ENCODE measurements around the gene HPCAL1. TPM values are rescaled to one million over a fixed set of nuclear protein-coding genes. Genes with fewer than 3 reads are reported as not detected.

The HPCAL1 gene
- total and polyA plus RNA-seq, 8 donors: 58.1 to 108 (median 72.1) TPM

- no peaks in the 10 kb centered on the region for H3K27me3 ChIP-seq
- ATAC-seq: no peak
- peak in 1 of 4 donors; percentile 69 for DNase-seq
- H3K36me3 ChIP-seq: no peaks in the 10 kb centered on the region
- no peaks in the 10 kb centered on the region for H3K9me3 ChIP-seq
- TF ChIP-seq, protein P1, sequence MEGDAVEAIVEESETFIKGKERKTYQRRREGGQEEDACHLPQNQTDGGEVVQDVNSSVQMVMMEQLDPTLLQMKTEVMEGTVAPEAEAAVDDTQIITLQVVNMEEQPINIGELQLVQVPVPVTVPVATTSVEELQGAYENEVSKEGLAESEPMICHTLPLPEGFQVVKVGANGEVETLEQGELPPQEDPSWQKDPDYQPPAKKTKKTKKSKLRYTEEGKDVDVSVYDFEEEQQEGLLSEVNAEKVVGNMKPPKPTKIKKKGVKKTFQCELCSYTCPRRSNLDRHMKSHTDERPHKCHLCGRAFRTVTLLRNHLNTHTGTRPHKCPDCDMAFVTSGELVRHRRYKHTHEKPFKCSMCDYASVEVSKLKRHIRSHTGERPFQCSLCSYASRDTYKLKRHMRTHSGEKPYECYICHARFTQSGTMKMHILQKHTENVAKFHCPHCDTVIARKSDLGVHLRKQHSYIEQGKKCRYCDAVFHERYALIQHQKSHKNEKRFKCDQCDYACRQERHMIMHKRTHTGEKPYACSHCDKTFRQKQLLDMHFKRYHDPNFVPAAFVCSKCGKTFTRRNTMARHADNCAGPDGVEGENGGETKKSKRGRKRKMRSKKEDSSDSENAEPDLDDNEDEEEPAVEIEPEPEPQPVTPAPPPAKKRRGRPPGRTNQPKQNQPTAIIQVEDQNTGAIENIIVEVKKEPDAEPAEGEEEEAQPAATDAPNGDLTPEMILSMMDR (IDR thresholded peaks at IDR 0.05): no peak
- H3K4me1 ChIP-seq: peaks cover 0 to 25% of the 10 kb centered on the region in 2 donors
- intact Hi-C loops (cut with DNase I): no loop called here
- H3K27ac ChIP-seq: peak overlapping the region in 1 of 2 donors; percentile 86
- no peak overlapping the region for H3K4me3 ChIP-seq
These were observed 25.2 kb upstream of the HPCAL1 start for GRCh38 chr2:10277293-10278028.

DNA sequence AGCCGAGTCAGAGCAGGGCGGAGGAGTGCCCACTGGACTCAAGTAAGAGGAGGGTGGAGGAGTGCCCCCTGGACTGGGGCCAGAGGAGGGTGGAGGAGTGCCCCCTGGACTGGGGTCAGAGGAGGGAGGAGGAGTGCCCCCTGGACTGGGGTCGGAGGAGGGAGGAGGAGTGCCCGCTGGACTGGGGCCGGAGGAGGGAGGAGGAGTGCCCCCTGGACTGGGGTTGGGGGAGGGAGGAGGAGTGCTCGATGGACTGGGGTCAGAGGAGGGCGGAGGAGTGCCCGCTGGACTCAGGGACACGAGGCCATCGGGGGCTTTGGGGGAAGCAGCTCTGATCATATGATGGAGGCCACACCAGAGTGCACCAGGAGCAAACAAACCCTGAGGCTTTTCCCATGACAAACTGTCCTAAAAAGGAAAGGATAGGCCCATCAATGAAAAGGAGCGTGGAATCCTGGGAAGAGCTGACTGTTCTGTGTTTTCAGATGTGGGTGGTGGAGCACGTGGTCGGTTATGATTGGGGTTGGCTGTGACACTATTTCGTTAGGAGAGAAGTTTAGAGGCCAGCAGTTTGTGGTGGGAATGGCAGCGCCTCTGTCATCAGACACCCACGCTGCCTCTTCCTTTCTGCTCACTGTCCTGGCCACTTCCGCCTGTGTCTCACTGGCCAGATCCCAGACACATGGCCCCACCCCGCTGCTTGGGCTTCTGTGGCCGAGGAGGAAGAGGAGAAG is 24.5 kb upstream of the HPCAL1 start:
- intact Hi-C loops (cut with DNase I): no loop called here
- TF ChIP-seq, protein P1 (IDR thresholded peaks at IDR 0.05): no peak
- Histone ChIP-seq H3K36me3 (no peaks in the 10 kb centered on the region), H3K27ac (peak overlapping the region in 1 of 2 donors; percentile 86), H3K27me3 (no peaks in the 10 kb centered on the region), H3K4me3 (no peak overlapping the region), H3K4me1 (peaks cover 0 to 32% of the 10 kb centered on the region in 2 donors), H3K9me3 (no peaks in the 10 kb centered on the region)
- DNase-seq (peak in 2 of 4 donors; percentile 89 to 93), ATAC-seq (peak; percentile 79)

GRCh38 chr2:10278763-10279471 is 23.8 kb upstream of the HPCAL1 start:
- no peak for ATAC-seq
- Histone ChIP-seq H3K27ac (peak overlapping the region in 1 of 2 donors; percentile 86), H3K4me3 (no peak overlapping the region), H3K9me3 (no peaks in the 10 kb centered on the region), H3K36me3 (no peaks in the 10 kb centered on the region), H3K4me1 (peaks cover 0 to 39% of the 10 kb centered on the region in 2 donors), H3K27me3 (no peaks in the 10 kb centered on the region)
- TF ChIP-seq, protein P1 (IDR thresholded peaks at IDR 0.05): no peak
- intact Hi-C loops (cut with DNase I): no loop called here
- peak in 1 of 4 donors; percentile 44 for DNase-seq

- DNase-seq (peak in 1 of 4 donors; percentile 37), ATAC-seq (no peak)
- Histone ChIP-seq H3K9me3 (no peaks in the 10 kb centered on the region), H3K27ac (no peak overlapping the region), H3K4me1 (peaks cover 0 to 45% of the 10 kb centered on the region in 2 donors), H3K36me3 (no peaks in the 10 kb centered on the region), H3K4me3 (no peak overlapping the region), H3K27me3 (no peaks in the 10 kb centered on the region)
- TF ChIP-seq, protein P1 (IDR thresholded peaks at IDR 0.05): no peak
- intact Hi-C loops (cut with DNase I): no loop called here
These were observed 23.2 kb upstream of the HPCAL1 start for GRCh38 chr2:10279472-10279870.

Measured in left lung (tissue), 10 donors.